Measurements from ENCODE around the gene HDGFL2.

The HDGFL2 gene

DNA sequence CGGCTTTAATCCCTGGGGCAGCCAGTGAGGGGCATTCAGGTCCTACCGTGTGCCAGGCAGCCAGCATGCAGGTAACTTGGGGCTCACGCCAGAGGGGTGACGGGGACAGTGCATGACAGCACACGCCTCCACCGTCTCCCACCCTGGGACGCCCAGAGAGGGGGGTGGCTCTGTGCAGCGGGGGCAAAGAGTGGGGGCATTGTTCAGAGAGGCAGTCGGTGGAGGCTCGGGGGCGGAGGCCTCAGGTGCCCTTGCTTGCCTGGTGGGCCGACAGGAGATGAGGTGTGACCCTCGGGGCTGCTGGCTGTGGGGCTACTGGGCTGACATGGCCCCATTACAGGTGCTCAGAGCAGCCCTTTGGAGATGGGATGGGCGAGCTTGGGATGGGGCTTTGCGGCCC is 27.8 kb downstream of the HDGFL2 start:
- no peak for DNase-seq

DNA sequence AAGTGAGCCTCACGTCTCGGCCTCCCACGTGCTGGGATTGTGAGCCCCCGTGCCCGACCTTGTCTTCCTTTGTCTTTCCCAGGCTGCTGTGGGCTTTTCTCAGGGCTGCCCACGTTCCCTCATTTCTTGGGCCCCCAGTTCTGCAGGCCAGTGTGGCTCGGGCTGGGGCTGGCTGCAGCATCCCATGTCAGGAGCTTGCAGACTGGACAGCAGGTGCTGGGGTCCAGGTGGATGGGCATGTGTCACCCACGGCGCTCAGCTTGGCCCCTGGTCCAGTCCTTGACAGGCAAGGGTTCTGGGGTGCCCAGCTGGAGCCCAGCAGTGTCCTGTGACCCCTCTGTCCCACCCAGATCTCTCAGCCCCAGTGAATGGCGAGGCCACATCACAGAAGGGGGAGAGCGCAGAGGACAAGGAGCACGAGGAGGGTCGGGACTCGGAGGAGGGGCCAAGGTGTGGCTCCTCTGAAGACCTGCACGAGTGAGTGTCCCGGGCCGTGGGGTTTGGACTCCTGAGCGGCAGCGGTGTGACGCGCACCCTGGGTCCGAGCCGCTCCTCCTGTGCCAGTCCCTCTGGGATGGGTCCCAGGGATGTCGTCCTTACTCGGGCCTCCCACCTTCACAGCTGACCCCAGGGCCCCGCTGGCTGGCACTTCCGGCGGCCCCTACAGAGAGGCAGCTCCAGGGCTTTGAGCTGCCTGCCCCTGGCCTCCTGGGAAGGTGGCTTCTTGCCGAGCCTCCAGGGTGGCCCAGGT is 28.9 kb downstream of the HDGFL2 start:
- DNase-seq, result no peak

DNA sequence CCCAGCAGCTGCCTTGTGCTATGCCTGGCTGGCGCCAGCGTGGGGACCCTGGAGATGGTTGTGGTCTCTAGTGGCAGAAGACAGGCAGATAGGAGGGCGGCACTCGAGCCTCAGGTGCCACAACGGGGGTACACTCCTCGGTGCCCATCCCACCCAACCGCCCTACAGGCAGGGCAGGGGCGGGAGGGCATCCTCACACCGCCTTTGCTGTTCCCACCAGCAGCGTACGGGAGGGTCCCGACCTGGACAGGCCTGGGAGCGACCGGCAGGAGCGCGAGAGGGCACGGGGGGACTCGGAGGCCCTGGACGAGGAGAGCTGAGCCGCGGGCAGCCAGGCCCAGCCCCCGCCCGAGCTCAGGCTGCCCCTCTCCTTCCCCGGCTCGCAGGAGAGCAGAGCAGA is 29.6 kb downstream of the HDGFL2 start:
- no peak for DNase-seq

DNA sequence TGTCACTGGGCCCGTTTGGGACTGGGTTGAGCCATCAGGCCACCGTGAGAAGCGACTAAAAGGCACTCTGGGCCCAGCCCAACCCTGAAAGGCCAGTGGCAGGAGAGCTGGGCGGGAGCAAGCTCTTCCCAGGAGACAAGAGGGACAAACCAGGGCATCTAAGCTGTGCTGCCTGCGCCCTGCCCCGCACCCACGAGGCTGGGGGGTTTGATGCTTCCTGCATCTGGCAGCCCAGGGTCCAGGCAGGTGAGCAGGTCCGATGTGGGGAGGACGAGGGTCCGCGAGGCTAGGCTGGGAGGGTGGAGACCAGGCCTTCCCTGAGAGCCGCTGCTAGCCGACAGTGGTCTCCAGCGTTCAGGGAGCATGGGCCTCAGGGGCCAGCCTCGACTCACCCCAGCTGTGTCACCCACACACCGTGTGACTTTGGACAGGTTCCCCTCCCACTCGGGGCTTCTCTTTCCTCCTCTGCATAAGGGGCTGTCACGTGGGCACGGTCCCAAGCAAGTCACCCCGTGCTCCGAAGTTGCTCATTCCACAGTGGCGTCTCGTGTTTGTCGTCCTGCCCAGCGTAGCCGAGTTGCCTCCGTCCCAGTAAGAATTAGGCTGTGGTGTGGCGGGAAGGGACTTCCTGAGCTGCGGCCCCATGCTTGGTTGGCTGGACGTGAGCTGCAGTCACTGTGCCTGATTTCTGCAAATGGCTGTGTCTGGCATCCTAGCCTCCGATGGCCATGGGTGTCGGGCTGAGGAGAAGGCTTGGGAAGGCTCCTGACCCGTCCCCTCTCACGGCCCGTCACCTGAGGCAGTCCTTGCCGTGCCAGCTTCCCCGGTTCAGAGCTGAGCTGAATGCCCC is 30.4 kb downstream of the HDGFL2 start:
- DNase-seq, result no peak

DNA sequence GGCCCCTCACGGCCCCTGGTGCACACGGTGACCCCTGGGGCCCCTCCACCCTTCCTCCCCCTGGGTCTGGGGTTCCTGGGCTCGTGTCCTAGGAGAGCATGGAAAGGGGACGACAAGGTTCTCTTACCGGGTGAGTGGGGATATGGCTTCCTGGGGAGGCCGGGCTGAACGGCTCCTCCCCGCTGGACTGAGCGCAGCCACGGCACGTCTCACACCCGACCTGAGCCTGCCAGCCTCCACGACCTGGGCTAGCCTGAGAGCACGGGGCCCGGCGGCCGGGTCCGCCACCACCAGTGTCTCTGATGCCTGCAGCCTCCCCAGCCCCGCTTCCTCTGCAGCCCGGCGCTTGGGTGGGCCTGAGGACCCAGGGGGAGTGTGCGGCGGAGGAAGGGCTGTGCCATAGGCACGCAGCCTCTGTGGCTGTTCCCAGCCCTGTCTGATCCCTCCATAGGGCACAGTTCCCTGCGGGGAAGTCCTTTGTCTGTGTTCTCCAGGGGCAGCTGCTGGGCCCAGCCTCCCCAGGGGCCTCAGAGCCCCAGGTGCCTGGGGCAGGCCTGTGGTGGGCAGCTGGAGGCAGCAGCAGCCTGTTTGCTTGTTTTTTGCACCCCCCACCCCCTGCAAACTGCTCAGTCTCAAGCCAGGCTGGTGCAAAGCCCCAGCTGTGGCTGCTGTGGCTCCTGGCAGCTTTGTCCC is 31.2 kb downstream of the HDGFL2 start:
- DNase-seq, result no peak

DNA sequence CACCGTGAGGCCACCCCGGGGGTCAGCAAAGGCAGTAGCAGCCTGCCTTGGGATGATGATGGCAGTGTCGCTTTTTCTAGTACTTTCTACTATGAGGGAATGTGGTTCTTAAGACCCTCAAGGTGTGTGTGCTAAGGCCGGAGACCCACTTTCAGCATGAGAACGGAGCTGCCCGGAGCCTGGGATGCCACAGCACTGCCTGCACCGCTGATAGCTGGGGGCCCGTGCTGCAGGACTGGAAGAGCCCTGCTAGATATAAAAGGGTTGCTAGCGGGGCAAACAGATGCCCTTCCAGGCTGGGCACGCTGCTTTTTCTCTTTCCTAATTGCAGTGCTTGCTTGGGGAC is 31.7 kb downstream of the HDGFL2 start:
- no peak for DNase-seq

DNA sequence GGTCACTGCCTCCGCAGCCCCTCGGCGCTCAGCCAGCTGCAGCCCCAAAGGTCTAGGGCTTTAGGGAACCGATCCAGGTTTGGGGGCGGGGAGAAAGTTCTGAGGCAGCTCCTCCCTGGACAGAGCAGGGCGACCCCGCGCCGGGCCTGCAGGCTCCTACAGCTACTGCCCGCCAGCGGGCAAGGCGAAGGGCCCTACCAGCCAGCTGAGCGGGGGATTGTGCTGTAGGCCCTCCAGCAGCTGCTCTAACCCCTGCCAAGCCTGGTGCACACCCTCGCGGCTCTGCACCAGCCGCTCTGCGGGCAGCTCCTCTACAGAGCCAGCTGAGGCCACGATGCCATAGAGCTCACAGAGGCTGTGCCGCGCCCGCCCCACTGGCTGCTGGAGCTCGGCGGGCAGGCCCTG is 32.2 kb downstream of the HDGFL2 start:
- no peak for DNase-seq

DNA sequence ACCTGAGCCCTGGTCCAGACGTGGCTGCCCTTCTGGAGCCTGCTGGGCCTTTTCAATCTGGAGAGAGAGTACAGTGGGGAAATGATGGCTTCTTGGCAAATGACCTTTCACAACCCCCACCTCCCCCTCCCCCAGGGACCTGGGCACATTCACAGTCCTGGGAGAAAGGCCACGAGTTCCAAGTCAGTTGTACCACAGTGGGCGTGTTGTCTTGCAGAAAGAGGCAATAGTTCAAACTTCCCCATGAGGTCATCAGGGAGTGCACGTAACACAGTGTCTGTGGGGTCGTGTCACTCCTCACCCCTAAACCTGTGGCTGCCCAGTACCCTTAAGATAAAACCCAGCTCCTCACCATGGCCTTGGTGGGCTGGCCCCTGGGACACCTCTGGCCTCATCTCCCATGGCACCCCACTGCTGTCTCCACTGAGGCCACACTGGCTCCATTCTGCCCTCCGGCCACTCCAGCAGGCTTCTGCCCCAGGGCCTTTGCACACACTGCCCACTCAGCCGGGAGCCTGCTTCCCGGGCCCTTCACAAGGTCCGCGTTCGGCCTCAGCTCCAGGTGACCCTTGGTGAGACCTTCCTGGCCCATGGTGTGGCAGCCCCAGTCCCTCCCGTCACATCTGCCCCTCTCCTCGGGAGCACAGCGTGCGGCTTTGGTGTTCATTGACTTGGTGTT is 32.9 kb downstream of the HDGFL2 start:
- DNase-seq, result no peak

DNA sequence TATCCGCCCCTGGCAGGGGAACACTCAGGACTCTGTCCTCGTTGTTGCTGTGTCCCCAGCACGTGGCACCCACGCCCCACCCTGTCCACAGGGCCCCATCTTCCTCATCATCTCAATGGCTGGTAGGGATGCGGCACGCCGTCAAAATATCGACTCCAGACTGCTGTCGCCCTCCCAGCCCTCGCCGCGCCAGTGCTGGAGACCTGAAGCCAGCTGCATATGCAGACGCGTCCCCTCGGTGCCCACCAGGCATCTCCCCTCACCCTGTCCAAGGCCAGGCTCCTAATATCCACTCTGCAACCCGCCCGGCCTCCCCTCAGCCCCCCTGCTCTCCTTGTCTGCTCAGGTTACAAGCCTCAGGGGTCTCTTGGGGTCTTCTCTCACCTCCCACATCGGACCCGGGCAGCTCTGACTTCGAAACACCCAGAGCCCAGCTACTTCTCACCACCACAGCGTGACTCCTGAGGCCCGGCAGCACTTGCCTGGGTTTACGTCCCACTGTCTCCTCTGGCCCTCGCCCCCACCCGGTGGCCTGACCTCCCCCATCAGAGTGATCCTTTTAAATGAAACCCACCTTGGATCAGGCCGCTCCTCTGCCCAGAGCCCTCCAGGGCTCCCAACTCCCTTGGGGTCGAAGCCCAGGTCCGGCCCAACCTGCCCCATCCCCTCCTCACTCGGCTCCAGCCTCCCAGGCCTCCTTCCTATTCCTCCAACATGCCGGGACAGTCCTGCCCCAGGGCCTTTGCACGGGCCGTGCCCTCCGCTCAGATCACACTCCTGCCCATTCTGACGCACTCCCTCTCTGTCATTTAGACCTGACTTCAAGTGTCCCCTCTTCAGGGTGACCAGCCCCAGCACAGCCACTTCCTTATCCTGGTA is 33.7 kb downstream of the HDGFL2 start:
- DNase-seq, result no peak

DNA sequence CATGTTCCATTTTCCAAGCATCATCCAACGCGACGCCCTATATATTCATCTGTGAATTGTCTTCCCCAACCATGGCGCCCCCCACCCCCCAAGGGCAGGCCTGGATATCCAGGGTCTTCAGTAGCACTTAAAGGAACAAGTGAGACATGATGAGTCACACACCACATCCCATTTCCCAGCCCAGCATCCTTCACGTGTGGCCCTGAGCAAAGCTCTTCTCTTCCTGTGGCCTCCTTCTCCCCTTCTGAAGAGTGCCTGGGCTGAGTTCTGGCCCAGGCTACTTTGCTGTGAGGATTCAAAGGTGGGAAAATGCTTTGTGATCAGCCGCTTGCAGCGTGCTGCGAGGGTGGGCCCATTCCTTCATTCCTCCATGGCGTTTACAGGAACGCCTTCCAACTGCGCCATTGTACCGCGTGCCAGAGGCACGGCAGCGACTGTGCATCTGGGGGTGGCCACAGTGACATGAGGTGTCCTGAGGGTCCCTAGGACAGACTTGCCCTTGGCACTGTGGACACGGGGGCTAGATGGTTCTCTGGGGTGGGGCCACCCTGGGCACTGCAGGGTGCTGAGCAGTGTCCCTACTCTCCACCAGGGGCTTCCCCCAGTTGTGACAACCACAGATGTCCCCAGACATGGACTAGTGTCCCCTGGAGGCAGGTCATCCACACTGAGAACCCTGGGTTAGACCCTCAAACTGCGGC is 34.5 kb downstream of the HDGFL2 start:
- no peak for DNase-seq

DNA sequence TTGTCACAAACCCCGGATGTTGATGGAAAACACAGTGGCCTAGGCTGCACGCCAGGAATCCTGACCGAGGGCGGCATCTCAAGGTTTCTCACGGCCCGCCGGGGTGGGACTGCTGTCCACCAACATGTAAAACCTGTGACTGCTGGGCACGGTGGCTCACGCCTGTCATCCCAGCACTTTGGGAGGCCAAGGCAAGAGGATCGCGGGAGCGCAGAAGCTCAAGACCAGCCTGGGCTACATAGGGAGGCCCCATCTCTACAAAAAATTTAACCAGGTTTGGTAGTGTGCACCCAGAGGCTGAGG is 35.0 kb downstream of the HDGFL2 start:
- no peak for DNase-seq

DNA sequence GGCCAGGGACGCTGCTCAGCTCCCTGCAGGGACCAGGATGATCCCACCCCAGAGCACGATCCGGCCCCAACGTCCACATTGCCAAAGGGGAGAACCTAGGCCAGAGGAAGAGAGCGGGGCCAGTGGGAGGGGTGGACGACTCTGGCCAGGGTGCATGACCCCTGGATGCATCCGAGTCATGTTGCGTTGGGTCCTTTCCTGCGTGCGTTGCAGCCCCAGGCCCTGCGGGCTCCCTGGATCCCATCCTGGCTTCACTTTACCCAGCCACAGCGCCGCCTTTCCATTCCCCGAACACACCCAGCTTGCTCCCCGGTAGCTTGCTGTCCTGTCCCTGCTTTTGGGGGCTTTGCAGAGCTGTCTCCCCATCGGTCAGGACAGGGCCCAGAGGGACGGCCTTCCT is 35.7 kb downstream of the HDGFL2 start:
- no peak for DNase-seq

DNA sequence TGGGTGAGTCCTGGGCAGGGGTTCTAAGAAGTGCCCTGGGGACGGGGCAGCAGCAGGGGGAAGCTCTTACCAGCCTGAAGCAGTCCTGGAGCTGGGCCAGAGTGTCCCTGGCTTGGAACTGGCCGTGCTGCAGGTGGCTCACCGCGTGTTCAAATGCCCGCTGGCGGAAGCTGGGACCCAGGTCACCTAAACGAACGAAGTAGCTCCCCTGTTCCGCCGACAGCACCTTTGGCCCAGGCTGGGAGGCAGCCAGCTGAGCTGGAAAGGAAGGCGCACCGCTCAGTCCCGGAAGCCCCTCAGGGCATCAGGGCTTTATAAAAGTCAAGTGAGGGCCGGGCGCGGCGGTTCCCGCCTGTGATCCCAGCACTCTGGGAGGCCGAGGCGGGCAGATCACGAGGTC is 36.6 kb downstream of the HDGFL2 start:
- DNase-seq, result no peak

DNA sequence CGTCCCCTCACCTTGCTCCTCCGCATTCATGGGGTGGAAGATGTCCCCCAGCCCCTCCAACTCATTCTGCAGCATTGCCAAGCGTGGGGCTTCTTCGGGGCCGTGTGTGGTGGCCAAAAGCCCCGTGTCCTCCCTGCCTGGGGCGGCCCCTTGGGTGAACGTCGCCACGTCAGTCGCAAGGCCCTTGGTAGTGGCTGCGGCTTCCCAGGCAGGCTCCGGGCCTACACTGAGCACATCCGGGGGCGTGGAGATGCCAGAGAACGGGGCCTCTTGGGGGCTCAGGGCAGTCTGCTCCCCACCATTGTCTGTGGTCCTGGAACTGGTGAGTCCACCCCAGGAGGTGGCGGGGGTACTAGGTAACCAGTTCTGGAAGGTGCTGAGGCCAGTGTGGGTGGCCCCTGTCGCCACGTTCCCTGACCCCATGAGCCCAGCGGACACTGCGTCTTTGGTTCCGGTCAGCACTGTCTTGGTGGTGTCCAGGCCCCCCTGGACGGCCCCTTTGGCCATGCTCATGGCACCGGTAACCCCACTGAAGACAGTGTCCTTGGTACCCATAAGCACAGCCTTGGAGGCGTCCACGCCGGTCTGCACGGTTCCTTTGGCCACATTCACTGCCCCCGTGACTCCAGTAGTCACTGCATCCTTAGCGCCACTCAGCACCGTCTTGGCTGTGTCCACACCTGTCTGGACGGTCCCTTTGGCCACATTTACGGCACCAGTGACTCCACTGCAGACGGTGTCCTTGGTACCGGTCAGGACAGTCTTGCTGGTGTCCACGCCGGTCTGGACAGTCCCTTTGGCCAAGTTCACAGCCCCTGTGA is 38.5 kb downstream of the HDGFL2 start:
- DNase-seq, result no peak

DNA sequence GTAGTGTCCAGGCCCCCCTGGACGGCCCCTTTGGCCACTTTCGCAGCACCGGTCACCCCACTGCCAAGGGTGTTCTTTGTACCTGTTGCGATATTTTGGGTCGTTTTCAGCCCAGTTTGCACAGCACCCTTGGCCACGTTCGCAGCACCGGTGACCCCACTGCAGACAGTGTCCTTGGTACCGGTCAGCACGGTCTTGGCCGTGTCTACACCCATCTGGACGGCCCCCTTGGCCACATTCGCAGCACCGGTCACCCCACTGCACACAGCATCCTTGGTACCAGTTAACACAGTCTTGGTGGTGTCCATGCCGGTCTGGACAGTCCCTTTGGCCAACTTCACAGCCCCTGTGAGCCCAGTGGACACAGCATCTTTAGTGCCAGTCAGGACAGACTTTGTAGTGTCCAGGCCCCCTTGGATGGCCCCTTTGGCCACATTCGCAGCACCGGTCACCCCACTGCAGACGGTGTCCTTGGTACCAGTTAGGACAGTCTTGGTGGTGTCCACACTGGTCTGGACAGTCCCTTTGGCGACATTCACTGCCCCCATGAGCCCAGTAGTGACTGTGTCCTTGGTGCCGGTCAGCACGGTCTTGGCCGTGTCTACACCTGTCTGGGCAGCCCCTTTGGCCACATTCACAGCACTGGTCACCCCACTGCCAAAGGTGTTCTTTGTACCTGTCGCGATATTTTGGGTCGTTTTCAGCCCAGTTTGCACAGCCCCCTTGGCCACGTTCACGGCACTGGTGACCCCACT is 39.4 kb downstream of the HDGFL2 start:
- DNase-seq, result no peak

DNA sequence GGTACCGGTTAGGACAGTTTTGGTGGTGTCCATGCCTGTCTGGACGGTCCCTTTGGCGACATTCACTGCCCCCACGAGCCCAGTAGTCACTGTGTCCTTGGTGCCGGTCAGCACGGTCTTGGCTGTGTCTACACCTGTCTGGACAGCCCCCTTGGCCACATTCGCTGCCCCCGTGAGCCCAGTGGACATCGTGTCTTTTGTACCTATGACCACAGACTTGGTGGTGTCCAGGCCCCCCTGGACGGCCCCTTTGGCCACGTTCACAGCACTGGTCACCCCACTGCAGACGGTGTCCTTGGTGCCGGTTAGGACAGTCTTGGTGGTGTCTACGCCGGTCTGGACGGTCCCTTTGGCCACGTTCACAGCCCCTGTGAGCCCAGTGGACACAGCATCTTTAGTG is 40.0 kb downstream of the HDGFL2 start:
- no peak for DNase-seq

DNA sequence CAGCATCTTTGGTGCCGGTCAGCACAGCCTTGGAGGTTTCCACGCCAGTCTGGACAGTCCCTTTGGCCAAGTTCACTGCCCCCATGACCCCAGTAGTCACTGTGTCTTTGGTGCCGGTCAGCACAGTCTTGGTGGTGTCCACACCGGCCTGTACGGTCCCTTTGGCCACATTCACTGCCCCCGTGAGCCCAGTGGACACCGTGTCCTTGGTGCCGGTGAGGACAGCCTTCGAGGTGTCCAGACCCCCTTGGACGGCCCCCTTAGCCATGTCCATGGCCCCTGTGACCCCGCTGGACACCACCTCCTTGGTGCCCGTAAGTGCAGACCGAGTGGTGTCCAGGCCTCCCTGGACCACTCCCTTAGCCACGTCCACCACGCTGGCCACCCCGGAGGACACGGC is 41.2 kb downstream of the HDGFL2 start:
- no peak for DNase-seq

DNA sequence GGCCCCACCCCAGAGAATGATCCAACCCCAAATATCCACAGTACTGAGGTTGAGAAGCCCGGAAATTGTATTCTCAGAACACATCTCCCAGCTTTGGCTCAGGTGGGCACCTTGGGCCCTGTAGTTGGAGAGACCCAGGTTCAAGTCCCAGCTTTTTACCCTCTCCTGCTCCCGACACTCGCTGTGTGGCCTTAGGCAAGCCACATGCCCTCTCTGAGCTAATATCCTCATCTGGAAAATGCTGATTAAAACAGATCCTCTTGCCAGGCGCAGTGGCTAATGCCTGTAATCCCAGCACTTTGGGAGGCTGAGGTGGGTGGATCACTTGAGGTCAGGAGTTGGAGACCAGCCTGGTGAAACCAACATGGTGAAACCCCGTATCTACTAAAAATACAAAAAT is 43.6 kb downstream of the HDGFL2 start:
- DNase-seq, result no peak

DNA sequence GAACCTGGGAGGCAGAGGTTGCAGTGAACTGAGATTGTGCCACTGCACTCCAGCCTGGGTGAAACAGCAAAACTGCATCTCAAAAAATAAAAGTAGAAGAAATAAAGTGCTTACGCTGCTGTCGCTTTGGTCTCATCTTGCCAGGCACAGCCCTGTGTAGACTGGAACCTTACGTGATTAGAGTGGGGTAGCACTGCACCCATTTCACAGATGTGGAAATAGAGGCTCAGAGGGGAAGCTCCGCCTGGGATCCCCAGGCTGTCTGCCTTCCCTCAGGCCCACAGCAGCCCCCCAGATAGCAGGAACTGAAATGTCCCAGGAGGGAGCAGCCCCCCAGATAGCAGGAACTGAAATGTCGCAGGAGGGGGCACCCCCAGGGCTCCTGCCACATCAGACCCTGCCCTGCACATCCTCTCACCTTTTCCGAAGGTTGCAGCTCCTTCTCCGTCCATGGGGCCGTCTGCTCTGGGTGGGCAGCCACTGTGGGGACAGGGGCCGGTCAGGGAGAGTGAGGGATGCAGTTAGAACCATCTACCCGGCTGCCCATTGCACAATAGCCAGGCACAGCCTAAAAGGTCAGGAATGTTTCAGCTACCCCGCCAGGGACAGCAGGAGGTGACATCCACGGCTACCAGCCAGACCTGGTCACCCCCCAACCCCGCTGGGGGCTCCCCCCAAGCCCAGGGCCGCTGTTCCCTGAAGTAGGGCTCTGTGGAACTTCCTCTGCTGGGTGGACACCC is 44.3 kb downstream of the HDGFL2 start:
- DNase-seq, result no peak

DNA sequence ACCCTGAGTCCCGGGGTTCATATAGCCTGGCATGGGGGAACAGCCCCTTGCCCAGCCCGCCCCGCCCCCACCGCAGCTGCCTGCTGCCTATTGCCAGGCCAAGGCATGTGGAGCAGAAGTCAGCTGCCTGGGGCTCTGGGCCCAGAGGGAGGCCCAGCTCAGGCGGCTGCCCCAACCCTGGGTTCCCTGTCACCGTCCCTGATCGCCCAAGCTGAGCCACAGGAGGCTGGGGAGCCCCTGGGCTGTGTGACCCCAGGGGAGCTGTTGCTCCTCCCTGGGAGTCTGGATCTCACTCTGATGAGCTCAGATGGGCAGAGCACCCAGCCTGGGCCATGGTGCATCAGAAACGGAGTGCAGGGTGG is 44.8 kb downstream of the HDGFL2 start:
- no peak for DNase-seq

Measured in DMS53 (cell line).